CD4-positive, CD25-positive, alpha-beta regulatory T cell (primary cell): ENCODE measurements around the gene LAMA3. TPM values are rescaled to one million over a fixed set of nuclear protein-coding genes. Genes with fewer than 3 reads are reported as not detected.

Source experiments
- ATAC-seq, 2 donors: fragments of 150-1000 bp; cut with Tn5 transposase; one replicate each; pipeline ENCODE4 v1.10.0; 2021; ENCODE audit warnings: low read depth in 2 of 2, moderate number of reproducible peaks in 2 of 2, moderate library complexity in 1 of 2
- DNase-seq, 3 donors: peaks; one replicate each; pipeline versions ENCODE4 v3.0.0 to v3.0.0-alpha.2; 2012 to 2022; ENCODE audit warnings: mixed read lengths in 1 of 3
- H3K27ac ChIP-seq: one replicate; pipeline ENCODE4 v1.7.0; 2013; ENCODE audit warnings: mild to moderate bottlenecking, low read length; ENCODE audit not compliant: insufficient read depth, poor library complexity, severe bottlenecking
- H3K27me3 ChIP-seq: one replicate; pipeline ENCODE4 v1.7.0; 2013; ENCODE audit warnings: low read length; ENCODE audit not compliant: control insufficient read depth, insufficient read depth
- H3K36me3 ChIP-seq: one replicate; pipeline ENCODE4 v1.7.0; 2013; ENCODE audit warnings: mild to moderate bottlenecking, low read length, moderate library complexity; ENCODE audit not compliant: control insufficient read depth, insufficient read depth
- H3K4me1 ChIP-seq: 2 replicates; pipeline ENCODE4 v1.7.0; 2013; ENCODE audit warnings: mild to moderate bottlenecking, low read length; ENCODE audit not compliant: insufficient read depth, control insufficient read depth, poor library complexity, severe bottlenecking
- H3K4me3 ChIP-seq: one replicate; pipeline ENCODE4 v1.7.0; 2013; ENCODE audit warnings: low read depth, mild to moderate bottlenecking, low read length, moderate library complexity
- H3K9me3 ChIP-seq, 2 experiments: 1 replicate in 1 of 2; 2 replicates in 1 of 2; pipeline ENCODE4 v1.7.0; 2013; ENCODE audit warnings: low read length in 2 of 2, mild to moderate bottlenecking in 1 of 2, moderate library complexity in 1 of 2; ENCODE audit not compliant: control insufficient read depth in 2 of 2
- H3K27ac Mint-ChIP-seq, 3 donors: one replicate each; pipeline ENCODE4 v1.8.0; 2020 to 2022; ENCODE audit warnings: mild to moderate bottlenecking in 3 of 3, mixed read lengths in 3 of 3, moderate library complexity in 2 of 3
- H3K27me3 Mint-ChIP-seq: one replicate; pipeline ENCODE4 v1.8.0; 2022; ENCODE audit warnings: mild to moderate bottlenecking, mixed read lengths
- H3K36me3 Mint-ChIP-seq: one replicate; pipeline ENCODE4 v1.8.0; 2020; ENCODE audit warnings: mixed read lengths
- H3K4me1 Mint-ChIP-seq, 4 donors: one replicate each; pipeline ENCODE4 v1.8.0; 2020 to 2022; ENCODE audit warnings: mixed read lengths in 4 of 4, mild to moderate bottlenecking in 1 of 4
- H3K4me3 Mint-ChIP-seq, 4 donors: one replicate each; pipeline ENCODE4 v1.8.0; 2020 to 2022; ENCODE audit warnings: mild to moderate bottlenecking in 4 of 4, mixed read lengths in 4 of 4, moderate library complexity in 3 of 4
- H3K9me3 Mint-ChIP-seq, 7 donors: one replicate each; pipeline ENCODE4 v1.8.0; 2020 to 2022; ENCODE audit warnings: mixed read lengths in 7 of 7, mild to moderate bottlenecking in 3 of 7, moderate library complexity in 2 of 7
- polyA plus RNA-seq, 4 donors: library from polyadenylated mRNA; unstranded; fragments of 300-500 nt; fragmentation: Illumina TruSeq; gene quantifications; one replicate each; pipeline ENCODE4 v1.2.3, GENCODE V29; 2021
- total RNA-seq: library from RNA; stranded (reverse); gene quantifications from one replicate; pipeline ENCODE4 v1.2.3, GENCODE V29; 2022

The LAMA3 gene
- total and polyA plus RNA-seq, 5 donors from 2014 or later, result 0.31 TPM; not detected in 4

DNA sequence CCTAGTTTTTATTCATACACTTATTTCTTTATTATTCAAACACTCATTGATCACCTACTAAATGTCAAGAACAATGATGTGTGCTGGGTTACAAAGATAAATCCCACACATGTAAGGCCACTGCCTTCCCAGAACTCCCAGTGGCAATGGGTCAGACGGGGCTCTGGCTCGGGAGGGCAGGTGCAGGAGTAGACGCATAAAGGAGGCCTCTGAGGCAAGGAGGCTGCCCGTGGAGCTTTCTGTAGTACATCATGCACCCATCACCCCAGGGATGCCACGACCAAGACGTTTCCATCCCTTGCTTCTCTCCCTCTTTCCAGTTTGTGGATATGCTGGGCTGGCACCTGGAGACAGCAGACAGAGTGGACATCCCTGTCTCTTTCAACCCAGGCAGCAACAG lies 172.1 kb downstream of the LAMA3 start:
- Histone ChIP-seq H3K27ac (no peak overlapping the region), H3K4me1 (peaks cover 20% of the 10 kb centered on the region), H3K27me3 (no peaks in the 10 kb centered on the region), H3K9me3 (no peaks in the 10 kb centered on the region), H3K36me3 (no peaks in the 10 kb centered on the region), H3K4me3 (no peak overlapping the region)
- Mint-ChIP-seq H3K4me3 (no peak overlapping the region), H3K36me3 (no peaks in the 10 kb centered on the region), H3K27me3 (peaks cover 5% of the 10 kb centered on the region), H3K4me1 (peaks cover 28 to 35% (median 31%) of the 10 kb centered on the region in 4 donors), H3K27ac (peak overlapping the region in 1 of 3 donors; percentile 57), H3K9me3 (peaks cover 0 to 2% (median 0%) of the 10 kb centered on the region in 7 donors)
- ATAC-seq (no peak), DNase-seq (no peak)

DNA sequence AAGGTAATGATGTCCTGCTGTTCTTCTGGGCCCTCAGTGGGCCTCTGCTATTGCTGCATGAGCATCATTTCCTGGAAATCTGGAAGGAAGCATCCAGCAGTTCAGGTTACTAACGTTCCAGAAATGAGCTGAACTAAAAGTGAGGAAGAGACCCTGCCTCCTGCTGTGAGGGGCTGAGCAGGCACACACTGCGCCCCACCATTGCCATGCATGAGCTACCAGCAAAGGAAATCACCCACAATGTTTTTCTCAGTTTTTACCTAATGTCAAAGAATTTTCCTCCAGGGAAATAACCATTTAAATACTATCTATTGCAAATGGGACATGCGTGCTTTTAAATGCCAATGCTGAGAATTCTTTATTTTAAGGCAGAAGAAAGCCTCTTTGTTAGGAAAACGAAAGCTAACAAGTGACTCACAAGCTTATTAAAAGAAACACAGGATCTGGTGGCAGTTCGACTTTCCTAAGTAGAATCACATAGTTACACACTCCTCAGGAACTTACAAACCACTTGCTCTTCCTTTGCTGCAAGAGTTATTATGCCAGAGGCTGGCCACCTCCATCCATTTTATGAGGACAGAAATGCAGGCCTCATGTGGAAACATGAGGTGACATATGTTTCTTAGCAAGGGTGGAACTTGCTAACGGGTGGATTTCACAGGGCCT lies 172.7 kb downstream of the LAMA3 start:
- Histone ChIP-seq H3K4me1 (peaks cover 23% of the 10 kb centered on the region), H3K4me3 (no peak overlapping the region), H3K27me3 (no peaks in the 10 kb centered on the region), H3K27ac (no peak overlapping the region), H3K36me3 (no peaks in the 10 kb centered on the region), H3K9me3 (no peaks in the 10 kb centered on the region)
- Mint-ChIP-seq H3K36me3 (no peaks in the 10 kb centered on the region), H3K27ac (peak overlapping the region; percentile 29 to 57 (median 48)), H3K4me1 (peaks cover 28 to 39% (median 32%) of the 10 kb centered on the region in 4 donors), H3K9me3 (peaks cover 0 to 2% (median 0%) of the 10 kb centered on the region in 7 donors), H3K27me3 (peaks cover under 1% of the 10 kb centered on the region), H3K4me3 (no peak overlapping the region)
- no peak for ATAC-seq
- no peak for DNase-seq

DNA sequence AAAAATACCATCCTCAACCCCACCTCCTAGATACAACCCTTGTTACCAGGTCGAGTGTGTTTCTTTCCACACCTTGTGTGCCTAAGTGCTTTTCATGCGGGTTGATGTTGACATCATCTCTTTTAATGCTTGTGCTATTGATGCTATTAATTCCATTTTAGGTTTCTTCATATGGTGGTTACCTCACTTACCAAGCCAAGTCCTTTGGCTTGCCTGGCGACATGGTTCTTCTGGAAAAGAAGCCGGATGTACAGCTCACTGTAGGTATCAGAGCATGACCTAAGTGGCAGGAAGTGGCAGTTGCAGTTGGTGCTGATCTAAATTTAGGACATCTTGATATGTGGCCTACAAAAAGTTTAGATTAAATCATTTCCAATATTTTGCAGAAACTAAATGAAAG lies 175.4 kb downstream of the LAMA3 start:
- ATAC-seq (peak; percentile 83 to 86), DNase-seq (peak in 2 of 3 donors; percentile 34 to 75)
- peak overlapping the region in 3 of 4 donors; percentile 8 to 84 (median 60) for H3K4me3 Mint-ChIP-seq
- H3K36me3 ChIP-seq, result no peaks in the 10 kb centered on the region
- no peaks in the 10 kb centered on the region for H3K9me3 ChIP-seq
- H3K4me1 Mint-ChIP-seq, result peaks cover 30 to 48% (median 34%) of the 10 kb centered on the region in 4 donors
- H3K27ac Mint-ChIP-seq, result peak overlapping the region; percentile 75 to 86 (median 80)
- no peaks in the 10 kb centered on the region for H3K27me3 Mint-ChIP-seq
- H3K9me3 Mint-ChIP-seq, result peaks cover 0 to 2% (median 0%) of the 10 kb centered on the region in 7 donors
- H3K27me3 ChIP-seq, result no peaks in the 10 kb centered on the region
- peak overlapping the region; percentile 45 for H3K4me3 ChIP-seq
- peaks cover 27% of the 10 kb centered on the region for H3K4me1 ChIP-seq
- H3K36me3 Mint-ChIP-seq, result no peaks in the 10 kb centered on the region
- peak overlapping the region; percentile 44 for H3K27ac ChIP-seq

DNA sequence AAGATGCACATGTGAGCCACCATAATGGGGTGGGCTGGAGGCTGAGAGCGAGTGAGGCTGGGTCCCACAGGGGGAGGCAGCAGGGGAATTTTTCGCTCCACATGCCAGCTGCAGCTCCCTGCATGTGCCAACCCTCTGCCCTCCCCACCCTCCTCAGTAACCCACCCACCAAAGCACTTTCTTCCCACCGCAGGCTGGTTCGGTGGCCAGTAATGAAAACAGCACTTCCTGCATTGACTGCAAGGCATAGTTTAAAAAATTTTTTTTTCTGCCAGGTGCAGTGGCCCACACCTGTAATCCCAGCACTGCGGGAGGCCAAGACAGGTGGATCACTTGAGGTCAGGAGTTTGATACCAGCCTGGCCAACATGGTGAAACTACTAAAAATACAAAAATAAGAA lies 177.8 kb downstream of the LAMA3 start:
- Histone ChIP-seq H3K9me3 (no peaks in the 10 kb centered on the region), H3K4me3 (no peak overlapping the region), H3K4me1 (peaks cover 41% of the 10 kb centered on the region), H3K36me3 (no peaks in the 10 kb centered on the region), H3K27me3 (no peaks in the 10 kb centered on the region), H3K27ac (no peak overlapping the region)
- Mint-ChIP-seq H3K36me3 (no peaks in the 10 kb centered on the region), H3K27ac (no peak overlapping the region), H3K9me3 (peaks cover 0 to 2% (median 0%) of the 10 kb centered on the region in 7 donors), H3K4me1 (peaks cover 36 to 60% (median 43%) of the 10 kb centered on the region in 4 donors), H3K4me3 (no peak overlapping the region), H3K27me3 (no peaks in the 10 kb centered on the region)
- ATAC-seq (no peak), DNase-seq (no peak)

DNA sequence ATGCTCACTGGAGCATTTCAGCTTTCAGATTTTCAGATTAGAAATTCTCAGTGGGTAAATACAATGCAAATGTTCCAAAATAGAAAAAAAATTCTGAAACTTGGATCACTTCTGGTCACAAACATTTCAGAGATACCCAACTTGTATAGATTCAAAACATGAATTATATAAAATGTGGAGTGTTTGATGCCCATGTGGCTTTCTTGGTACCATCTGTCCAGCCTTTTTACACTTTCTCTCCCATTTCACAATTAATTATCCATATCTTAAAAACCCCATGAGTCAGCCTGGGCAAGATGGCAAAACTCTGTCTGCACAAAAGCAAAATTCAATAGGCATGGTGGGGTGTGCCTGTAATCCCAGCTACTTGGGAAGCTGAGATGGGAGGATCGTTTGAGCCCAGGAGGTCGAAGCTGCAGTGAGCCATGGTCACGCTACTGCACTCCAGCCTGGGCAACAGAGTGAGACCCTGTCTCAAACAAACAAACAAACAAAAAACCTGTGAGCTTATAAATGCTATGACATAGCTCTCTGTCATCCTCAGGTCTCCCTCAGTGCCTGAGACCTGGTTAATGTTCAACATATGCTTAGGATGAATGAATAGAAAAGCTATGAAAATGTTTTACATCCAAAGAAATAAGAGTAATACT lies 179.0 kb downstream of the LAMA3 start:
- DNase-seq (no peak), ATAC-seq (no peak)
- H3K27me3 Mint-ChIP-seq, result no peaks in the 10 kb centered on the region
- H3K27me3 ChIP-seq, result no peaks in the 10 kb centered on the region
- no peaks in the 10 kb centered on the region for H3K36me3 Mint-ChIP-seq
- no peak overlapping the region for H3K27ac ChIP-seq
- H3K27ac Mint-ChIP-seq, result peak overlapping the region in 1 of 3 donors; percentile 75
- H3K9me3 ChIP-seq, result no peaks in the 10 kb centered on the region
- peaks cover 0 to 2% (median 0%) of the 10 kb centered on the region in 7 donors for H3K9me3 Mint-ChIP-seq
- no peaks in the 10 kb centered on the region for H3K36me3 ChIP-seq
- peaks cover 43% of the 10 kb centered on the region for H3K4me1 ChIP-seq
- peaks cover 31 to 64% (median 43%) of the 10 kb centered on the region in 4 donors for H3K4me1 Mint-ChIP-seq
- H3K4me3 Mint-ChIP-seq, result no peak overlapping the region
- H3K4me3 ChIP-seq, result no peak overlapping the region

DNA sequence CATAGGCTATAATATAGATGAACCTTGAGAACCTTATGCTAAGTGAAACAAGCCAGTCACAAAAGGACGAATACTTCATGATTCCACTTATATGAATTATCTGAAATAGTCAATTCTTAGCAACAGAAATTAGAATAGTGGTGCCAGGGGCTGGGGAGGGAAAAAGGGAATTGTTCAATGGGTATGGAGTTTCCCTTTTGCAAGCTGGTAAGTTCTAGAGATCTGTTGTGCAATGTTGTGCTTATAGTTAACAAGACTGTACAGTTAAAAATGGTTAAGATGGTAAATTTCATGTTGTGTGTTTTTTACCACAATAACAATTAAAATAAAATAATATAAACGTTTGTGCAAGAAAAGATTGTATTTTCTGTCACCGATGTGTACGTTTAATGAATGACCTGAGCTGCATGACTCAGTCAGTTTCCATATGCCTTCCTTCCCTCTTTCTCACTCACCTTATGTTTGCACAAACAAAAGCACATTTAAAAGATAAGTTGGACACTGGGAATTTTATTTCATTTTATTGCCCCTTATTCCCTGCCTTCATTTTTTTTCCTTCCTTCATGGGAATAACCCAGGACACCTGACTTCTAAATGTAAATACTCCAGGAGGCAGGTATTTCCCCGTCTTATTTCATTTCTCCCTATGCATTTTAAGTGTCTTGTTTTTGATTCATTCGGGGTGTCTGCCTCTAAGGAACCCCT lies 181.6 kb downstream of the LAMA3 start:
- Histone ChIP-seq H3K4me1 (peaks cover 26% of the 10 kb centered on the region), H3K4me3 (no peak overlapping the region), H3K36me3 (no peaks in the 10 kb centered on the region), H3K27me3 (no peaks in the 10 kb centered on the region), H3K9me3 (no peaks in the 10 kb centered on the region), H3K27ac (no peak overlapping the region)
- Mint-ChIP-seq H3K27me3 (no peaks in the 10 kb centered on the region), H3K9me3 (no peaks in the 10 kb centered on the region), H3K4me1 (peaks cover 17 to 50% (median 23%) of the 10 kb centered on the region in 4 donors), H3K36me3 (no peaks in the 10 kb centered on the region), H3K4me3 (peak overlapping the region in 3 of 4 donors; percentile 66 to 79 (median 67)), H3K27ac (peak overlapping the region; percentile 72 to 92 (median 89))
- no peak for DNase-seq
- ATAC-seq, result no peak

DNA sequence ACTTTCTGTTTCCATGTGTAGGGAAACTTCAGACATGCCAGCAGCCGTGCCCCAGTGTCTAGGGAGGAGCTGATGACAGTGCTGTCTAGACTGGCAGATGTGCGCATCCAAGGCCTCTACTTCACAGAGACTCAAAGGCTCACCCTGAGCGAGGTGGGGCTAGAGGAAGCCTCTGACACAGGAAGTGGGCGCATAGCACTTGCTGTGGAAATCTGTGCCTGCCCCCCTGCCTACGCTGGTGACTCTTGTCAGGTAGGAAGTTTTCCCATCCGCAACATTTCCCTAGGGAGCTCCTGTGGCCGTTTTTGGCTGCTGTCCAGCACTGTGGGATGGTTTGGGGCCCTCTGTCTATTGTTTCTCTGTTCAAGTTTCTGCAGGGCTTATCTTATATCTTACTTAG lies 182.2 kb downstream of the LAMA3 start:
- no peaks in the 10 kb centered on the region for H3K27me3 Mint-ChIP-seq
- Histone ChIP-seq H3K9me3 (no peaks in the 10 kb centered on the region), H3K4me3 (peak overlapping the region; percentile 10), H3K27ac (no peak overlapping the region), H3K4me1 (peaks cover 23% of the 10 kb centered on the region), H3K36me3 (no peaks in the 10 kb centered on the region), H3K27me3 (no peaks in the 10 kb centered on the region)
- peak overlapping the region in 3 of 4 donors; percentile 66 to 79 (median 67) for H3K4me3 Mint-ChIP-seq
- H3K9me3 Mint-ChIP-seq, result no peaks in the 10 kb centered on the region
- peak overlapping the region; percentile 72 to 92 (median 89) for H3K27ac Mint-ChIP-seq
- ATAC-seq, result peak; percentile 99 to 100
- DNase-seq, result peak; percentile 45 to 81 (median 66)
- no peaks in the 10 kb centered on the region for H3K36me3 Mint-ChIP-seq
- H3K4me1 Mint-ChIP-seq, result peaks cover 11 to 44% (median 20%) of the 10 kb centered on the region in 4 donors
